GM12878 (cell line): Measurements from ENCODE around the gene EP300. TPM values are rescaled to one million over a fixed set of nuclear protein-coding genes. Genes with fewer than 3 reads are reported as not detected.

Source experiments
- ATAC-seq: fragments of 200-7000 bp; cut with Tn5 transposase; 3 replicates; pipeline ENCODE4 v1.9.1; 2020; ENCODE audit warnings: mild to moderate bottlenecking, moderate library complexity
- BruUV-seq: library from RNA; stranded (reverse); fragments of 400-500 nt; replicated peaks from 2 replicates; lab custom pipeline; 2021; lab: Mats Ljungman, UMichigan
- CTCF ChIA-PET: fragments of 300-600 bp; sonication (Branson Sonifier 250); formaldehyde crosslinking; extraction: SDS; loops from one replicate; lab custom pipeline; 2021; ENCODE audit warnings: inconsistent platforms; lab: Yijun Ruan, JAX
- POLR2A ChIA-PET: fragments of 350-600 bp; formaldehyde crosslinking; extraction: SDS; loops from one replicate; lab custom pipeline; 2021; ENCODE audit warnings: inconsistent platforms; lab: Charles Lee
- RAD21 ChIA-PET: fragments of 300-600 bp; sonication (Branson Sonifier 250); formaldehyde crosslinking; loops from one replicate; lab custom pipeline; 2023; ENCODE audit warnings: antibody characterized with exemption; ENCODE audit not compliant: unreplicated experiment; lab: Charles Lee
- SMC1A ChIA-PET: fragments of 300-600 bp; sonication (Branson Sonifier 250); formaldehyde crosslinking; loops from one replicate; lab custom pipeline; 2023; ENCODE audit not compliant: unreplicated experiment, uncharacterized antibody; lab: Charles Lee
- DNase-seq: peaks from one replicate; pipeline ENCODE4 v3.0.0-alpha.2; 2011; ENCODE audit warnings: low read depth, low spot score
- FAIRE-seq: peaks from 3 replicates; lab custom pipeline; 2011; peaks lifted over from hg19 to GRCh38; lab: Jason Lieb, UNC
- H2AFZ ChIP-seq: 2 replicates; pipeline ENCODE4 v1.6.0; 2011; ENCODE audit warnings: low read depth, low read length, control low read depth; ENCODE audit not compliant: control insufficient read depth
- H3K27ac ChIP-seq: 2 replicates; pipeline ENCODE4 v1.5.1; 2011; ENCODE audit warnings: control low read depth; ENCODE audit not compliant: control insufficient read depth, insufficient read depth
- H3K27me3 ChIP-seq, 2 experiments: replicated peaks in 1 of 2; 2 replicates each; pipeline versions ENCODE4 v1.6.0 to v1.6.1; 2011; ENCODE audit warnings: low read length in 1 of 2; ENCODE audit not compliant: control insufficient read depth in 2 of 2, insufficient read depth in 2 of 2
- H3K36me3 ChIP-seq, 2 experiments: 2 replicates each; pipeline ENCODE4 v1.5.1; 2011; ENCODE audit warnings: low read length in 1 of 2; ENCODE audit not compliant: control insufficient read depth in 2 of 2, insufficient read depth in 2 of 2
- H3K4me1 ChIP-seq: 2 replicates; pipeline ENCODE4 v1.6.1; 2011; ENCODE audit warnings: mild to moderate bottlenecking, low read length, moderate library complexity, mixed read lengths; ENCODE audit not compliant: control insufficient read depth, insufficient read depth
- H3K4me2 ChIP-seq: 2 replicates; pipeline ENCODE4 v1.6.0; 2011; ENCODE audit warnings: control low read depth; ENCODE audit not compliant: control insufficient read depth, insufficient read depth
- H3K4me3 ChIP-seq: fragments of 200-600 bp; sonication (generic); 2 replicates; pipeline ENCODE4 v1.5.1; 2016
- H3K79me2 ChIP-seq: 2 replicates; pipeline ENCODE4 v1.6.0; 2011; ENCODE audit warnings: low read length; ENCODE audit not compliant: control insufficient read depth, insufficient read depth
- H3K9ac ChIP-seq: 2 replicates; pipeline ENCODE4 v1.8.0; 2011; ENCODE audit warnings: low read length, control low read depth, mixed read lengths; ENCODE audit not compliant: control insufficient read depth, insufficient read depth
- H3K9me3 ChIP-seq: replicated peaks from 3 replicates; pipeline ENCODE4 v1.5.1; 2011; ENCODE audit warnings: mild to moderate bottlenecking, low read length; ENCODE audit not compliant: control insufficient read depth, insufficient read depth
- H4K20me1 ChIP-seq: 2 replicates; pipeline ENCODE4 v1.6.0; 2011; ENCODE audit not compliant: control insufficient read depth, insufficient read depth
- ATF2 ChIP-seq: IDR thresholded peaks from 2 replicates; pipeline ENCODE4 v1.6.1; 2012; ENCODE audit warnings: low read length, inconsistent platforms
- FOXK2 ChIP-seq: fragments of 450-650 bp; IDR thresholded peaks from 2 replicates; pipeline ENCODE4 v1.6.1; 2017; ENCODE audit warnings: mild to moderate bottlenecking, moderate library complexity
- KDM1A ChIP-seq: fragments of 200-600 bp; sonication (generic); IDR thresholded peaks from 2 replicates; pipeline ENCODE4 v1.6.1; 2016; ENCODE audit warnings: borderline replicate concordance
- NFIC ChIP-seq: IDR thresholded peaks from 2 replicates; pipeline ENCODE4 v1.6.1; 2012; ENCODE audit warnings: low read depth, mild to moderate bottlenecking, inconsistent platforms, low read length, moderate library complexity
- POLR2A ChIP-seq: IDR thresholded peaks from 2 replicates; pipeline ENCODE4 v1.6.1; 2011; ENCODE audit warnings: low read depth, mild to moderate bottlenecking, low read length
- SPI1 ChIP-seq: IDR thresholded peaks from 2 replicates; pipeline ENCODE4 v1.6.1; 2011; ENCODE audit warnings: low read depth, mild to moderate bottlenecking, low read length, moderate library complexity, borderline replicate concordance; ENCODE audit not compliant: insufficient read depth
- SRF ChIP-seq, 2 experiments: IDR thresholded peaks; 2 replicates each; pipeline ENCODE4 v1.6.1; 2011; ENCODE audit warnings: low read depth in 2 of 2, low read length in 2 of 2, mild to moderate bottlenecking in 1 of 2, moderate library complexity in 1 of 2
- ZNF24 ChIP-seq: fragments of 450-650 bp; IDR thresholded peaks from 2 replicates; pipeline ENCODE4 v1.6.1; 2017; ENCODE audit warnings: antibody characterized with exemption, mild to moderate bottlenecking
- WGBS: methylation state at CpG from one replicate; pipeline ENCODE4 v1.1.6; 2016; ENCODE audit warnings: low lambda C conversion rate; ENCODE audit not compliant: insufficient replicate concordance, insufficient coverage; ENCODE audit errors: missing lambda C conversion rate; 5-methylcytosine and 5-hydroxymethylcytosine counted together
- in situ Hi-C: fragments of 300-500 bp; cut with MboI; formaldehyde crosslinking; loops from 9 replicates; pipeline ENCODE4 v1.14.3; 2018; ENCODE audit warnings: mixed read lengths
- intact Hi-C: fragments of 100-400 bp; cut with micrococcal nuclease; formaldehyde crosslinking; loops from one replicate; pipeline ENCODE4 v1.14.2; 2022; ENCODE audit not compliant: unreplicated experiment
- polyA plus RNA-seq, 11 experiments: library from polyadenylated mRNA; depleted of rRNA in 4 of 11; unstranded in 6 of 11; stranded (reverse) in 5 of 11; fragments of >200 nt; fragmentation: Nextera tagmentation in 4 of 11; fragmentation: Illumina TruSeq in 1 of 11; extraction: Ambion mirVana in 4 of 11; extraction: Trizol in 1 of 11; gene quantifications; 1 replicate in 1 of 11; 2 replicates in 10 of 11; pipeline versions ENCODE4 v1.2.1 to v1.2.3, GENCODE V29; 2011 to 2016; ENCODE audit warnings: inconsistent platforms in 2 of 11, missing spikeins in 2 of 11, low read depth in 1 of 11
- total RNA-seq, 4 experiments: library from RNA; depleted of rRNA in 3 of 4; stranded (reverse); fragments of >200 nt in 3 of 4; fragmentation: Illumina TruSeq in 1 of 4; extraction: Trizol in 1 of 4; gene quantifications; 2 replicates each; pipeline versions ENCODE4 v1.2.1 to v1.2.3, GENCODE V29; 2013 to 2021
- TF ChIP-seq, protein P1 (sequence below): fragments of 450-650 bp; IDR thresholded peaks from 2 replicates; pipeline ENCODE4 v1.6.1; 2018; ENCODE audit warnings: mild to moderate bottlenecking, low read depth, moderate library complexity; ENCODE audit not compliant: partially characterized antibody
- TF ChIP-seq, protein P2 (sequence below): IDR thresholded peaks from 2 replicates; pipeline ENCODE4 v1.6.1; 2012; ENCODE audit warnings: low read depth, low read length, improper control_type of control experiment

The EP300 gene
- total and polyA plus RNA-seq, 10 of the 15 experiments (the other 5 are each of a cell fraction or from before 2014, with no cell fraction given) = 5.5 to 48.5 (median 23.6) TPM

DNA sequence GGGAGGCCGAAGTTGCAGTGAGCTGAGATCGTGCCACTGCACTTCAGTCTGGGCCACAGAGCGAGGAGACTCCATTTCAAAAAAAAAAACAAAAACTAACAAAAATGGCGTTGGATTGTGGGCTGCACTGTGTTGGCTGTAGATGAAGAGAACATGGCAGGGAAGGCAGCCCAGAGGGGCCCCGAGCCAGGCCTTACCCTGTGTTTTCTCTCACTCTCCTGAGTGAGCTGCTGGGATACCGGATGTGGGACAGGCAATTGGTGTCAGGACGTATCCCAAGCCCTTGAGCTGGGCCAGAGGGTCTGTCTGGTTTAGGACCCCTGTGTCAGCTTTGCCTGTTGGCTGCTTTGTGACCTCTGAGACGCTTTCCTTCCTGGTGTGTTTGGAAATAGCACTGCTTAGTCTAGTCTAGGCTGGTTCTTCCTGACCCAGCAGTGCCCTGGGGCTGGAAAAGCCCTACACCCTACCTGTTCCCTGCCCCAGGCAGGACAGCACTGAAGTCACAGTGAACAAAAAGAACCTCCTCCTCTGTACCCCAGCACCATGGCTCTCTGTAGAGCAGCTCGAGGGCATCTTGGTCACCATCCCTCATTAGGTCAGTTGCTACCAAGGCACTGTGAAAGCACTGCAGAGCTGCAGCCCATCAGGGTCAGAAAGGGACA lies 130.6 kb downstream of the EP300 start:
- H3K4me3 ChIP-seq = no peak overlapping the region
- peaks cover 11 to 27% of the 10 kb centered on the region in 2 experiments for H3K36me3 ChIP-seq
- SMC1A ChIA-PET = no interaction called here
- H3K9me3 ChIP-seq = no peaks in the 10 kb centered on the region
- no peak overlapping the region for H2AFZ ChIP-seq
- H3K27ac ChIP-seq = no peak overlapping the region
- ATAC-seq = no peak
- no peak overlapping the region for H3K9ac ChIP-seq
- POLR2A ChIA-PET = interaction anchor here (0.6 kb wide), 1 partner anchor 222 kb away, joined by 3 read pairs; no protein-coding TSS in a partner anchor
- intact Hi-C loops (no loop called here), in situ Hi-C loops (no loop called here)
- no peak for FAIRE-seq
- TF ChIP-seq, protein P1, sequence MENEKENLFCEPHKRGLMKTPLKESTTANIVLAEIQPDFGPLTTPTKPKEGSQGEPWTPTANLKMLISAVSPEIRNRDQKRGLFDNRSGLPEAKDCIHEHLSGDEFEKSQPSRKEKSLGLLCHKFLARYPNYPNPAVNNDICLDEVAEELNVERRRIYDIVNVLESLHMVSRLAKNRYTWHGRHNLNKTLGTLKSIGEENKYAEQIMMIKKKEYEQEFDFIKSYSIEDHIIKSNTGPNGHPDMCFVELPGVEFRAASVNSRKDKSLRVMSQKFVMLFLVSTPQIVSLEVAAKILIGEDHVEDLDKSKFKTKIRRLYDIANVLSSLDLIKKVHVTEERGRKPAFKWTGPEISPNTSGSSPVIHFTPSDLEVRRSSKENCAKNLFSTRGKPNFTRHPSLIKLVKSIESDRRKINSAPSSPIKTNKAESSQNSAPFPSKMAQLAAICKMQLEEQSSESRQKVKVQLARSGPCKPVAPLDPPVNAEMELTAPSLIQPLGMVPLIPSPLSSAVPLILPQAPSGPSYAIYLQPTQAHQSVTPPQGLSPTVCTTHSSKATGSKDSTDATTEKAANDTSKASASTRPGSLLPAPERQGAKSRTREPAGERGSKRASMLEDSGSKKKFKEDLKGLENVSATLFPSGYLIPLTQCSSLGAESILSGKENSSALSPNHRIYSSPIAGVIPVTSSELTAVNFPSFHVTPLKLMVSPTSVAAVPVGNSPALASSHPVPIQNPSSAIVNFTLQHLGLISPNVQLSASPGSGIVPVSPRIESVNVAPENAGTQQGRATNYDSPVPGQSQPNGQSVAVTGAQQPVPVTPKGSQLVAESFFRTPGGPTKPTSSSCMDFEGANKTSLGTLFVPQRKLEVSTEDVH = no peak
- TF ChIP-seq SPI1 = no peak
- 88% methylated on average over 9 of the region's 9 CpGs for WGBS
- no peaks in the 10 kb centered on the region for H3K27me3 ChIP-seq
- no peaks in the 10 kb centered on the region for H4K20me1 ChIP-seq
- H3K4me2 ChIP-seq = no peak overlapping the region
- no peak for DNase-seq
- peaks cover under 1% of the 10 kb centered on the region for H3K4me1 ChIP-seq
- BruUV-seq = no TSS peak
- CTCF ChIA-PET = no interaction called here
- RAD21 ChIA-PET = no interaction called here
- no peaks in the 10 kb centered on the region for H3K79me2 ChIP-seq

GRCh38 chr22:41223535-41223934 lies 131.1 kb downstream of the EP300 start:
- TF ChIP-seq ATF2 = no peak
- TF ChIP-seq FOXK2 = no peak
- TF ChIP-seq SRF (IDR thresholded peaks at IDR 0.05; ENCODE audit: low read depth in 2 of 2, low read length in 2 of 2) = no peak
- TF ChIP-seq ZNF24 = no peak
- TF ChIP-seq SPI1 = no peak
- no peak for TF ChIP-seq KDM1A
- TF ChIP-seq, protein P2, sequence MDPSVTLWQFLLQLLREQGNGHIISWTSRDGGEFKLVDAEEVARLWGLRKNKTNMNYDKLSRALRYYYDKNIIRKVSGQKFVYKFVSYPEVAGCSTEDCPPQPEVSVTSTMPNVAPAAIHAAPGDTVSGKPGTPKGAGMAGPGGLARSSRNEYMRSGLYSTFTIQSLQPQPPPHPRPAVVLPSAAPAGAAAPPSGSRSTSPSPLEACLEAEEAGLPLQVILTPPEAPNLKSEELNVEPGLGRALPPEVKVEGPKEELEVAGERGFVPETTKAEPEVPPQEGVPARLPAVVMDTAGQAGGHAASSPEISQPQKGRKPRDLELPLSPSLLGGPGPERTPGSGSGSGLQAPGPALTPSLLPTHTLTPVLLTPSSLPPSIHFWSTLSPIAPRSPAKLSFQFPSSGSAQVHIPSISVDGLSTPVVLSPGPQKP = no peak
- 0 out of 2 replicates have a peak, but pooled peaks have one; percentile 30 for TF ChIP-seq POLR2A
- no peak for TF ChIP-seq NFIC
- RAD21 ChIA-PET = no interaction called here
- H3K27ac ChIP-seq = no peak overlapping the region
- SMC1A ChIA-PET = no interaction called here
- no peak overlapping the region for H3K4me3 ChIP-seq
- no peaks in the 10 kb centered on the region for H4K20me1 ChIP-seq
- in situ Hi-C loops (no loop called here), intact Hi-C loops (no loop called here)
- WGBS = 89% methylated on average over 7 of the region's 7 CpGs
- peaks cover 11 to 27% of the 10 kb centered on the region in 2 experiments for H3K36me3 ChIP-seq
- POLR2A ChIA-PET = interaction anchor here (0.6 kb wide), 1 partner anchor 222 kb away, joined by 3 read pairs; no protein-coding TSS in a partner anchor
- BruUV-seq = no TSS peak
- no peak overlapping the region for H2AFZ ChIP-seq
- H3K79me2 ChIP-seq = no peaks in the 10 kb centered on the region
- CTCF ChIA-PET = no interaction called here
- no peak for ATAC-seq
- H3K4me2 ChIP-seq = no peak overlapping the region
- no peaks in the 10 kb centered on the region for H3K27me3 ChIP-seq
- DNase-seq = no peak
- H3K9me3 ChIP-seq = no peaks in the 10 kb centered on the region
- no peak overlapping the region for H3K9ac ChIP-seq
- no peak for FAIRE-seq
- H3K4me1 ChIP-seq = no peaks in the 10 kb centered on the region
